KOPT-K1 (cell line): ENCODE measurements around the gene IGF2.

ENCODE experiments used
- H3K27ac ChIP-seq: fragments of 200-600 bp; sonication (generic); 2 replicates; pipeline ENCODE4 v1.5.1; 2016; ENCODE audit warnings: antibody characterized with exemption, mild to moderate bottlenecking, low read depth, low read length; ENCODE audit not compliant: poor library complexity, severe bottlenecking
- H3K36me3 ChIP-seq: fragments of 200-600 bp; sonication (generic); 2 replicates; pipeline ENCODE4 v1.5.1; 2017; ENCODE audit warnings: antibody characterized with exemption, mild to moderate bottlenecking, low read length, moderate library complexity; ENCODE audit not compliant: insufficient read depth
- H3K9me3 ChIP-seq: fragments of 200-600 bp; sonication (generic); 2 replicates; pipeline ENCODE4 v1.5.1; 2017; ENCODE audit warnings: antibody characterized with exemption, low read length, mild to moderate bottlenecking; ENCODE audit not compliant: insufficient read depth, poor library complexity, severe bottlenecking

IGF2 gene

DNA sequence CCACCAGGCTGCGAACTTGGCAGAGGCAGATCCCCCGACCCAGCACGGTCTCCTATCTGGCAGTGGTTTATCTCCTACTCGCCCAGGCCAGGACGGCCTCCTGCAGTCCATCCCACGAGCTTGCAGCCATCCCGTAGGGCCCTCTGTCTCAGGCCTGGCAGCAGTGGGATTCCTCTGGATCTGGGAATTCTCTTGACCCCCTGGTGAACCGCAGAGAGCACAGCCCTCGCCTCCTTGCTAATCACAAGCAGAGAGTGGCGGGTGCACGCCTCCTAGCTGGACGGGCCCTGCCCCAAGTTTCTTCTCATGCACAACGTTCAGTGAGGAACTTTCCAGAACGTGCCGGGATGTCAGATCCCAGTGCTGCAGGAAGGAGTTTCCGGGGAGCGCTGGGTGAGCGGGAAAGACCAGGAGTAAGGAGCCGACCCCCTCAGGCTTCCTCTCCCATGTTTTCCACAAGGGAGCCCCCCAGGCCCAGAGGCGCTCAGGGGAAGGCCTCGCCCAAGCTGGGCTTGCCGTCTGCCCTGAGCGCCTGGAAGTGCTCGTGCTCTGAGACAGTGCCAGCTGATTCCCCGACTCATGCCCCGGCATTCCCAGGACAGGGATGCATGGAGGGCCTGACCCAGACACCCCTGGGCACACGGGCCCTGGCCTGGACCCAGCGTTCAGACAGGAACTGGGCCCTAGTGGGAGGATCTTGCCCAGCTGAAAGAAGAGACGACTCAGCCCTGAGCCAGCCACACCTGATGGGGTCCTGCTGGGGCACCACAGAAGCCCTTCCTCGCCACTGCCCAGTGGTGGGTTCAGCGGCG, 24.6 kb downstream of the IGF2 start:
- no peaks in the 10 kb centered on the region for H3K36me3 ChIP-seq
- H3K9me3 ChIP-seq = no peaks in the 10 kb centered on the region
- no peak overlapping the region for H3K27ac ChIP-seq

DNA sequence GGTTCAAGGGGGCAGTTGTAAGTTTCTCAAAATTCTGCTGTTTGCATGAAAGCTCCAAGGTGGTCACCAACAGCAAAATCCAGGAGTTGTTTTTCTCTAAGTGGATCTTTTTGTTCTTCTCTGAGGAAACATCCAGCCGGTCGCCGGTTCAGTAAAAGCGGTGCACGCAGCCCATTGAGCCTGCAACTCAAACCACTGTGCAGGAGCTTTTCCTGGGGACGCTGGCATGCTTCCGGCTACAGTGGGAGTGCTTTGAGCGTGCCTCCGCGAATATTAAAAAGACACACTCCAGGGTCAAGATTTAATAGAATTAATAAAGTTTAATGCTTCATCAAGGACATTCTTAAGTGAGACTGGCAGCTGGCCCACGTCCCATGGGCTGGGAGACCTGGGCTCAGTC, 25.4 kb downstream of the IGF2 start:
- Histone ChIP-seq H3K27ac (no peak overlapping the region), H3K36me3 (no peaks in the 10 kb centered on the region), H3K9me3 (no peaks in the 10 kb centered on the region)

DNA sequence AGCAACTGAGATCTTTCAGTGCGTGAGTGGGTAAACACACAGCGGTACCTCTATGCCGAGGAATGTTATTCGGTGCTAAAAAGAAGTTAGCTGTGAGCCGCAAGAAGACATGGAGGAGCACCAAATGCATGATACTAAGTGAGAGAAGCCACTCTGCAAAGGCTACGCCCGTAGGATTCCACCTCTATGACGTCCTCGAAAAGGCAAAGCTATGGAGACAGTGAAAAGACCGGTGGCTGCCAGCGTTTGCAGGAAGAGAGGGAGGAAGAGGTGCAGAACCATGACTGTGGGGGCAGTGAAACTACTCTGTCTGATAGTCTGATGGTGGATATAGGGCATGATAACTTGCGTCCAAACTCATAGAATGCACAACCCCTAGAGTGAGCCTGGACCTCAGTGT, 28.7 kb downstream of the IGF2 start:
- Histone ChIP-seq H3K36me3 (no peaks in the 10 kb centered on the region), H3K27ac (no peak overlapping the region), H3K9me3 (no peaks in the 10 kb centered on the region)

DNA sequence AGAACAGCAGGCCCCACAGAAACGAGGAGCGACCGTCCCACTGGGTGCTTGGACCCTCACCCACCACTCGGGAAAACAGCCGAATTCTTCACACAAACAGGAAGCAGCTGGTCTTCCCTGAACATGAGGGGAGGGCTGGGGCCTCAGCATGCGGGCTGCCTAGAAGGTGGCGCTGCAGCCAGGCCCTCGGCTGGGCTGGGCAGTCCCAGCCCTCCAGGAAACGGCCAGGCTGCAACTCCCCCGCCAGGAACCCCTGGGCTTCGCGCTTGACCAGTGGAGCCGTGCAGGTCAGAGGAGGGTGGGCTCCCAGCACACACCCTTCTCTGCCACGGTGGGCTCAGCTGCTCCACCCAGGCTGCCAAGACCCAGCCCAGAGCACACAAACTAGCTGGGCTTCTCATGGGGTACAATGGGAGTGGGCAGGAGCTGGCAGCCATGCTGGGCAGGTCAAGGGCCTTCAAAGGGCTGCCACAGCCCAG, 29.6 kb downstream of the IGF2 start:
- H3K36me3 ChIP-seq = no peaks in the 10 kb centered on the region
- no peaks in the 10 kb centered on the region for H3K9me3 ChIP-seq
- no peak overlapping the region for H3K27ac ChIP-seq

DNA sequence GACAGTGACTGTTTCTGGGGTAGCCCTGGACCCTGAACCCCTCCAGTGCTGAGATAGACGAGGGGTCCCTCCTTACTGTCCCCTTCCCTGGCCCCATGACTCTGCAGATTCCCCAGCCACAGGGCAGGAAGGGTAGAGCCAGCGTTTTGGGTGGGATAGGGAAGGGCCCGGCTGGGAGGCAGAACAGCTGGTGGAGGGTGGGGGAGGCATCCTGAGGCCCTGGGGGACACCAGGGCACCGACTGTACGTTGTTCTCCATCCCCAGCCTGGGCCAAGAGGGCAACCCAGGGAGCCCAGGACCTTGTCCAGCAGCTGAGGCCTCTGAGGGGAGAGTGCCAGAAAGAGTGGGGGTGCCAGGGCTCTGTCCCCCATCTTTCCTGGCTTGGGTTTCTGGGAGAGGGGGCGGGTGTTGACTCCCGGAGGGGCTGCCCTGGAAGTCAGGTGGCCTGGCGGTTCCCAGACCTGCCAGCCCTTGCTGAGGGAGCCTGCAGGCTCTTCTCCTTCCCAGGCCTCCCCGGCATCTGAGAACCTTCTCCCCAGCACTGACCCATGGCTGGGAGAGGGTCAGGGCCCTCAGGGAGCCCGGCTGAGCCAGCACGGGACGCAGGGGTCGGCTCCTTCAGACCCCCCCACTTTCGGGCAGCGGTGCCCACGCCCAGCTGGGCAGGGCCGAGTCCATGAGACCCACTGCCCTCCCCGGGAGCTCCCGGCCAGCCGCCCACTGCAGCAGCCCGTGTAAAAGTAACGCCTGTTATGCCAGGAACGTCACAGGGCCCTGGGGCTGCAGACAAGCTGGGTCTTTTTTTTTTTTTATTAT, 30.3 kb downstream of the IGF2 start:
- no peaks in the 10 kb centered on the region for H3K36me3 ChIP-seq

DNA sequence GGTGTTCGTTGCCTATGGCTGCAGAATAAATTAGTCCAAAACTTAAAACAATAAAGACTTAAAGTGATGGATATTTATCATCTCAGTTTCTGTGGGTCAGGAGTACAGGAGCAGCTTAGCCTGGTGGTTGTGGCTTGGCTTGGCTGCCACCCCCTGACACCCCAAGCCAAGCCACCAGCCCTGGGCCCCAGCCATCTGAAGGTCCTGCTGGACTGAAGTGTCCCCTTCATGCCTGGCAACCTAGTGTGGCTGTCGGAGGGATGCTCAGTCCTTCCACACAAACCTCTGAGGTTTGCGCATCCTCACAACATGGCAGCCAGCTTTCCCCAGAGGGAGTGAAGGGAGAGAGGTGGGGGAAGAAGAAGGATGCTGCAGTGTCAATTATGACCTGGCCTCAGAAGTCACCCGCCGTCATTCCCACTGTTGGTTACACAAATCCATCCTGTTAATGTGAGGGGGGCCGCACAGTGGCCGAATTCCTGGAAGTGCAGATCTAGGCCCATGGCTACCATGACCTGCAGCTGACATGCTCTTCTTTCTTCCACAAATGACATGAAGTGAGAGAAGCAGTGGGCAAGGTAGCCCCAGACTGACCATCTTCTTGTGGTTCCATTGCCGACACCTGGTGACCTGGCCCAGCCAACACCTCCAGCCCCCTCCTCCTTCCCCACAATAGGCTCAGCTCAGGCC, 31.1 kb downstream of the IGF2 start:
- no peaks in the 10 kb centered on the region for H3K9me3 ChIP-seq
- H3K36me3 ChIP-seq = no peaks in the 10 kb centered on the region

More for the DNA sequence above, 30.3 kb downstream of the IGF2 start:
- H3K9me3 ChIP-seq = no peaks in the 10 kb centered on the region
- no peak overlapping the region for H3K27ac ChIP-seq

DNA sequence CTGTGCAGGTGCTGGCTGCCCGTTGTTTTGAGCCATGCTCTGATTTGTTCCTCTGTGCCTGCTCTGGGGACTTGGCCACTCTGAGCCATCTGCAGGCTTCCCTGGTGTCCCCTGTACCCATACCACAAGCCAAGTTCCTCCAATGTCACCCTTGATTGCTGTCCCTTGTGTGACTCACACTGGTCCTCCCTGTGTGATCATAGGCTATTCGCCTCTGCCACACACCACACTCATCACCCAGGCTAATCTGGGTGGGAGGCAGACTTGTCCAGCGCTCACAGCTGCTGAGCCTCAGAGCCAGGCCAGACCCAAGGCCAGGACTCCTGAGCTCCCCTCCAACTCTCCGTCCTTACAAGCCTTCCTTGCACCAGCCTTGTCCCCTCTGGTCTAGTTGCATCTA, 31.7 kb downstream of the IGF2 start:
- no peaks in the 10 kb centered on the region for H3K9me3 ChIP-seq
- no peak overlapping the region for H3K27ac ChIP-seq
- H3K36me3 ChIP-seq = no peaks in the 10 kb centered on the region

More for the DNA sequence above, 31.1 kb downstream of the IGF2 start:
- H3K27ac ChIP-seq = no peak overlapping the region

DNA sequence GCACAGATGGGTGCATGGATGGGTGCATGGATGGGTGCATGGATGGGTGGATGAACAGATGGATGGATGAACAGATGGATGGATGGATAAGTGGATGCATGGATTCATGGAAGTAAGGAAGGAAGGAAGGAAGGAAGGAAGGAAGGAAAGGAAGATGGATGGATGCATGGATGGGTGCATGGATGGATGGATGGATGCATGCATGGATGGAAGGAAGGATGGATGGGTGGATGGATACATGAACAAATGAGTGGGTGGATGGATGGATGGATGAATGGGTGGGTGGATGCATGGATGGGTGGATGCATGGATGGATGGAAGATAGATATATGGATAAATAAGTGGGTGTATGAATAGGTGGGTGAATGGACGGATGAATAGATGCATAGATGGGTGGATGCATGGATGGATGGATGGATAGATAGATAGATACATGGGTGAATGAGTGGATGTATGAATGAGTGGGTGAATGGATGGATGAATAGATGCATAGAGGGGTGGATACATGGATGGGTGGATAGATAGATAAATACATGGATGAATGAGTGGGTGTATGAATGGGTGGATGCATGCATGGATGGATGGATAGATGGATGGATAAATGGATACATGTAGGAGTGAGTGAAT, 32.5 kb downstream of the IGF2 start:
- no peaks in the 10 kb centered on the region for H3K9me3 ChIP-seq
- no peaks in the 10 kb centered on the region for H3K36me3 ChIP-seq
- H3K27ac ChIP-seq = no peak overlapping the region

DNA sequence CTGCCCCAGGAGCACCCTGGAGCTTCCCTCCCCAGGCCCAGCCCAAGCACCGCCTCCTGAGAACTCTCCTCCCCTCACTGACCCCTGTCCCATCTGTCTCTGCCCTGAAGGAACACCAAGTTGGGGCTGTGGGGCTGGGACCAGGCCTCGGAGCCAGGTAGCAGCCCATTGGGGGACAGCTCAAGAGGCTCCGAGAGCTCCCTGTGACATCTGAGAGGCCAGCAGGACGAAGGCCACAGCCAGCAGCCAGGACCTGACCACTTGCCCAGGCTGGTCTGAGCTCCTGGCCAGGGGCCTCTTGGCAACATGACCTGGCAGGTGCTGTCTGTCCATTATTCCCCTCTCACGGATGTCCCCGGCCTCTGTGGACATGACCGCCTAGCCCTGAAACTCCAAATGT, 33.7 kb downstream of the IGF2 start:
- H3K36me3 ChIP-seq = no peaks in the 10 kb centered on the region
- no peaks in the 10 kb centered on the region for H3K9me3 ChIP-seq
- H3K27ac ChIP-seq = no peak overlapping the region

DNA sequence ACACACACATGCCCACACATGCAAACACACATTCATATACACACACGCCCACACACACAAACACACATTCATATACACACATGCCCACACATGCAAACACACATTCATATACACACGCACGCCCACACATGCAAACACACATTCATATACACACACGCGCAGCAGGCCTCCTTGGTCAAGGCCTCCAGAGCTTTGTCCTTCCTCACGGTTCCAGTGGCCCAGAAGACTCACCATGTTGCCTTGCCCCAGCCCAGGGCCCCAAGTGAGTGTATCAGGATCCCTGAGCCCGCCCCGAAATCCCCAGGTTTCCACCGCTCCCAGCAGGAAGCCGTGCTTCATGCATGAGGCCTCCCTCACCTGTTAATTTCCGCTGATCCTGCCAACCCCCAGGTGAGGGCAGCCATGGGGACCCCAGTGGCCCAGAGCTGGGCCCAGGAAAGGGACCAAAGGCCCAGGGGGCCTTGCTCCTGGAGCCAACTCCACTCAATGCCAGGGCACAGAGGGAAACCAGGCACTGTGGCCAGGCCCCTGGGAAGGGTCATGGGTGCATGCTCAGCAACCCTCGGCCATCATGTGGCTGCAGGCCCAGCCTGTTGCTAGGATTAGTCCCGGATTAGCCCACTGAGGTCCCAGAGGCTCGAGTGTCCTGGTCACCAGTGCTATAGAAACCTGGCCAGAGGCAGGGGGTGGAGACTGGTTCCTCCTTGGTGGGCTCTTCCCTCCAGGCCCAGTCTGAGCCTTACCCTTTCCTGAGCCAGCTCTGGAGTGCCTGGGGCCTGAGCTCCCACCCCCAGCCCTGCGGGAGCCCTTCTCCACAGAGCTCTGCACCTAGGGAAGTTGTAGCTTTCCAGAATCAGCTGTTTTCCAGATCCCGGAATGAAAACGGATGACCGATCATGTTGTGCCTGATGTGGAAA, 34.4 kb downstream of the IGF2 start:
- no peak overlapping the region for H3K27ac ChIP-seq
- H3K36me3 ChIP-seq = no peaks in the 10 kb centered on the region
- no peaks in the 10 kb centered on the region for H3K9me3 ChIP-seq

DNA sequence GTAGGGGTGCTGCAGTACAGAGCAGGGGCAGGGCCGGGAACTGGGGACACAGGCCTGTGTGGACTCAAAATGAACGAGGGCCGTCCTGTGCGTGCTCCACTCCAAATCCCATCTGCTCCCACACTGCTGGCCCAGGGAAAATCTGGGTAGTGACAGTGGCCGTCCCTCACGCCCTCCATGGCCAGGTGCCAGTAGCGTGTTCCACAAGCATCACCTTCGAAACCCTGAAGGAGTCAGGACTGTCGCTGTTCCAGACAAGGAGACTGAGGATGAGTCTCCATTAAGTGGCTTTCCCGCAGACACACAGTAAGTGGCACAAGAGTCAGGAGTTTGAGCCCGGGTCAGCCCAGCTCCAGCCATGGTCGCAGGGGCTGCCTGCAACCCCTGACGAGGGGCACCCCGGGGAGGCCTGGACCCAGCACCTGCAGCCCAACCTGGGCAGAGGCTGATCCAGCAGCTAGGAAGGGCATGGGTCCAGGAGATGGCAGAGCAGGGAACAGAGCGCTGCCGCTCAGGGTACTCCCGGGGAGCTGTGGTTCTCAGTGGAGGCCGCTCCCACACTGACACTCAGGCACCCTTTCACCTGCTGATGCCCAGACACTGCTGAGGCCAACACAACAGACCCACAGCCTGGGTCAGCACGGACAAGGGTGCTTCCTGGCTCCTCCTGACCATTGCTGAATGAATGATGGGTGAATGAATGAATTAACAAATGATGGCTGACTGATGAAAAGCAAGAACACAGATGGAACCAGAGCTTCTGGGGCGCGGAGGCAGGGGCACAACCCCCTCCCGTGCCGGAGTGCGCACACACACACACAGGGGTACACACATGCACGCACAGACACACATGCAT, 35.3 kb downstream of the IGF2 start:
- Histone ChIP-seq H3K27ac (no peak overlapping the region), H3K9me3 (no peaks in the 10 kb centered on the region), H3K36me3 (no peaks in the 10 kb centered on the region)

DNA sequence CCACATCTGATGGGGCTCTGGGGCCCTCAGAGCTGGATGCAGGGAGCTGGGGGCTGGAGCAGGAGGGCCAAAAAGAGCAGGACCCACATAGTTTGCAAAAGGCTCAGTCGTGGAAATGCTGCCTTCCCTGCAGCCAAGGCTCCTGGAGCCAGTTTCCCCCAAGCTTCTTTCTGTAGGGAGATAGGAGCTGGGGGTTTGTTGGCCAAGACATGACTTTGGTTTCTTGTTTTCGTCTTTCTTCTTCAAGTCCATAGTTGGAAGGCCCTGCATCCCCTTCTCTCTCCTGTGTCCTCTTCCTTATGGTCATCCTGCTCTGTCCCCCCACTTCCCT, 36.3 kb downstream of the IGF2 start:
- H3K27ac ChIP-seq = no peak overlapping the region
- H3K36me3 ChIP-seq = no peaks in the 10 kb centered on the region
- no peaks in the 10 kb centered on the region for H3K9me3 ChIP-seq

DNA sequence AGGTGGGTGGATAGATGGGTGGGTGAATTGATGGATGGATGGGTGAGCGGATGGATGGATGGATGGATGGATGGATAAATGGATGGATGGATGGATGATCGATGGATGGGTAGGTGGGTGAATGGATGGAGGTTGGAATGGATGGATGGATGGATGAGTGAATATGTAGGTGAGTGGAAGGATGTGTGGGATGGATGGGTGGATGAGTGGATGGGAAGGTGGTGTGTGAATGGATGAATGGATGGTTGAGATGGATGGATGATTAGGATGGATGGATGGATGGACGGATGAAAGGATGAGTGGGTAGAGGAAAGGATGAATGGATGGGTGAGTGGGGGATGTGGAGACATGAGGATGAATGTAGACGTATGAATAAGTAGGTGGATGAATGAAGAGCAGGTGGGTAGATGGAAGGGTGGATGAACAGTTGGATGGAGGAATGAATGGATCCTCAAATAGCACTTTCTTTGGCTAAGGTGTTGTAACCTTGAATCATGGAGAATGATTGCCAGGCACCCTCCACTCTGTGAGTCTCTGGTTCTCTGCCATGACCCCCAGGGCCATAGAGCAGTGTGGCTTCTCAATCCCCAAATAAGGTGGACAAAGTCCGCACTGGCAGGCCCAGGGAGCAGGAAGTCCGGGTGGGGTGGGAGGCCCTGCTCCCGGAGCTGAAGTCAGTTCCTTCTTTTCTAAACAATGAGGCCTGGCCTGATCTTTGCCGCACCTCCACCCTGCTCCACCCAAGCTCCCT, 36.9 kb downstream of the IGF2 start:
- Histone ChIP-seq H3K9me3 (no peaks in the 10 kb centered on the region), H3K27ac (no peak overlapping the region), H3K36me3 (no peaks in the 10 kb centered on the region)
